Trophoblast cell (in vitro differentiated cells and primary cell): ENCODE data around the gene DIS3L2.

ENCODE experiments used
- DNase-seq, 2 donors: peaks; one replicate each; pipeline ENCODE4 v3.0.0-alpha.2; 2016
- H2AFZ ChIP-seq: 2 replicates; pipeline ENCODE4 v1.6.1; 2013; ENCODE audit warnings: low read length, moderate library complexity, mild to moderate bottlenecking; ENCODE audit not compliant: insufficient read depth, poor library complexity
- H2AK5ac ChIP-seq: 2 replicates; pipeline ENCODE4 v1.6.1; 2013; ENCODE audit warnings: mild to moderate bottlenecking, low read length
- H2BK120ac ChIP-seq: 2 replicates; pipeline ENCODE4 v1.6.1; 2013; ENCODE audit warnings: low read length, mild to moderate bottlenecking, moderate library complexity; ENCODE audit not compliant: insufficient read depth, poor library complexity
- H2BK12ac ChIP-seq: 2 replicates; pipeline ENCODE4 v1.6.1; 2013; ENCODE audit warnings: mild to moderate bottlenecking, low read length, moderate library complexity
- H2BK5ac ChIP-seq: 2 replicates; pipeline ENCODE4 v1.6.1; 2013; ENCODE audit warnings: low read length, low read depth, moderate library complexity, mild to moderate bottlenecking; ENCODE audit not compliant: poor library complexity
- H3K14ac ChIP-seq: 2 replicates; pipeline ENCODE4 v1.6.1; 2013; ENCODE audit warnings: mild to moderate bottlenecking, low read length
- H3K18ac ChIP-seq: 2 replicates; pipeline ENCODE4 v1.6.1; 2013; ENCODE audit warnings: mild to moderate bottlenecking, low read length
- H3K23ac ChIP-seq: 2 replicates; pipeline ENCODE4 v1.6.1; 2013; ENCODE audit warnings: low read length
- H3K27ac ChIP-seq: 2 replicates; pipeline ENCODE4 v1.5.1; 2013; ENCODE audit warnings: low read depth, mild to moderate bottlenecking, inconsistent platforms, low read length, moderate library complexity
- H3K27me3 ChIP-seq: 2 replicates; pipeline ENCODE4 v1.6.1; 2013; ENCODE audit warnings: inconsistent platforms, mild to moderate bottlenecking, low read length, moderate library complexity; ENCODE audit not compliant: insufficient read depth
- H3K36me3 ChIP-seq, 2 experiments: 1 replicate in 1 of 2; 2 replicates in 1 of 2; pipeline ENCODE4 v1.6.1; 2013; ENCODE audit warnings: low read length in 2 of 2, mild to moderate bottlenecking in 2 of 2, moderate library complexity in 1 of 2; ENCODE audit not compliant: insufficient read depth in 2 of 2, control insufficient read depth in 1 of 2
- H3K4ac ChIP-seq: 2 replicates; pipeline ENCODE4 v1.6.1; 2013; ENCODE audit warnings: low read depth, mild to moderate bottlenecking, low read length, moderate library complexity
- H3K4me1 ChIP-seq, 2 experiments: 1 replicate in 1 of 2; 2 replicates in 1 of 2; pipeline ENCODE4 v1.6.1; 2013; ENCODE audit warnings: low read length in 2 of 2, mild to moderate bottlenecking in 2 of 2, moderate library complexity in 1 of 2; ENCODE audit not compliant: insufficient read depth in 2 of 2, control insufficient read depth in 1 of 2
- H3K4me2 ChIP-seq: 2 replicates; pipeline ENCODE4 v1.6.1; 2013; ENCODE audit warnings: inconsistent platforms, mild to moderate bottlenecking, low read length, moderate library complexity
- H3K4me3 ChIP-seq: 2 replicates; pipeline ENCODE4 v1.5.1; 2013; ENCODE audit warnings: mild to moderate bottlenecking, low read depth, low read length, inconsistent platforms
- H3K79me1 ChIP-seq: one replicate; pipeline ENCODE4 v1.6.1; 2013; ENCODE audit warnings: low read length
- H3K79me2 ChIP-seq: 2 replicates; pipeline ENCODE4 v1.6.1; 2013; ENCODE audit warnings: low read length, mild to moderate bottlenecking; ENCODE audit not compliant: control insufficient read depth, insufficient read depth, poor library complexity
- H3K9ac ChIP-seq: 2 replicates; pipeline ENCODE4 v1.6.1; 2013; ENCODE audit warnings: mild to moderate bottlenecking, low read length
- H3K9me3 ChIP-seq: 2 replicates; pipeline ENCODE4 v1.6.1; 2013; ENCODE audit warnings: low read depth, mild to moderate bottlenecking, control low read depth, inconsistent platforms, low read length; ENCODE audit not compliant: insufficient read depth
- H4K12ac ChIP-seq: 2 replicates; pipeline ENCODE4 v1.6.1; 2013; ENCODE audit warnings: low read depth, mild to moderate bottlenecking, low read length, moderate library complexity
- H4K8ac ChIP-seq: 2 replicates; pipeline ENCODE4 v1.6.1; 2013; ENCODE audit warnings: low read depth, mild to moderate bottlenecking, low read length, moderate library complexity
- H4K91ac ChIP-seq: one replicate; pipeline ENCODE4 v1.6.1; 2013; ENCODE audit warnings: low read depth, mild to moderate bottlenecking, low read length, moderate library complexity
- WGBS: extraction: QIAGEN DNeasy Blood & Tissue Kit; methylation state at CpG from one replicate; pipeline ENCODE4 v1.1.7; 2013; ENCODE audit warnings: missing lambda C conversion rate; ENCODE audit not compliant: insufficient read length, insufficient coverage; ENCODE audit errors: extremely low coverage; 5-methylcytosine and 5-hydroxymethylcytosine counted together

Gene DIS3L2

DNA sequence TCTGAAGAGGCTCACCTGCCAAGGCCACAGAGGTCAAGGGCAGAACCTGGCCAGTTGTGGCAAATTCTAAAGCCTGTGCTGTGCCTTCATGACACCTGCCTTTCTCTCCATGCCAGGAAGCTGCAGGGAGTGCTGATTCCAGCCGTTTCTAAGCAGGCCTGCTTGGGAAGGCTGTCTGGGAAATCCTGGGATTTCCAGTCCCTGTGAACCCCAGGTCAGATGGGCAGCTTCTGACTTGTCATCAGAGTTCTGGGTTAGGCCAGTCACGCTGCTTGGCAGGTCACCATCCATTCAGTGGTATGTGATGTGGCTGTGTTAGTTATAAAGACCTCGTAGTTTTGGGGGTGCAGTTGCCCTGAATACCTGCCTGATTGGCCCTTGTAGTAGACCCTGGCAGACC lies 346.3 kb downstream of the DIS3L2 start:
- Histone ChIP-seq H4K8ac (no peak overlapping the region), H2AK5ac (no peak overlapping the region), H4K12ac (no peak overlapping the region), H3K79me2 (no peaks in the 10 kb centered on the region), H3K27ac (no peak overlapping the region), H3K27me3 (no peaks in the 10 kb centered on the region), H3K79me1 (no peaks in the 10 kb centered on the region), H4K91ac (no peak overlapping the region), H3K23ac (no peak overlapping the region), H3K9me3 (peaks cover 3% of the 10 kb centered on the region), H3K4me3 (no peak overlapping the region), H3K4ac (no peak overlapping the region), H2BK12ac (no peak overlapping the region), H3K18ac (no peak overlapping the region), H3K9ac (no peak overlapping the region), H3K36me3 (no peaks in the 10 kb centered on the region), H3K4me1 (no peaks in the 10 kb centered on the region), H3K14ac (no peak overlapping the region), H2AFZ (no peak overlapping the region), H2BK120ac (no peak overlapping the region), H2BK5ac (no peak overlapping the region), H3K4me2 (no peak overlapping the region)
- DNase-seq: no peak
- WGBS: no CpG with 5 or more reads among the region's 3 CpGs

DNA sequence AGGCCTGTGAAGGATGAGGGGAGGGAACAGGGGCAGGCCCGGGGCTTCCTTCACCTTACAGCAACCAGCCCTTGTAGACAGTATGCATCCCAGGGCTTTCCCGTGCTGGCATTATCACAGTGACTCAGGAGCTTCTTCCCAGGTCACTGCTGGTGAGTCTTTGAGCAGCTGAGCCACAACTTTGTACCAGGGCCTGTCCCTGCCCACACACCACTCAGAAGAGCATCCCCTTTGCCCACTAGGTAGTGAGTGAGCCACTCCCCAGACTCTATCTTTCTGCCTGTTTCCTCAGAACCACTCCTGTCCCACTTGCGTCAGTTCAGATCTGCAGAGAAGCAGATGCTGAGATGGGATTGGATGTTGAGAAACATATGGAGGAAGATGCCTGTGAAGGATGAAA lies 347.5 kb downstream of the DIS3L2 start:
- Histone ChIP-seq H3K79me2 (no peaks in the 10 kb centered on the region), H3K23ac (no peak overlapping the region), H2BK12ac (no peak overlapping the region), H2AFZ (no peak overlapping the region), H3K4me2 (no peak overlapping the region), H3K9ac (no peak overlapping the region), H3K27me3 (no peaks in the 10 kb centered on the region), H2BK5ac (no peak overlapping the region), H3K4ac (no peak overlapping the region), H2AK5ac (no peak overlapping the region), H4K8ac (no peak overlapping the region), H3K4me1 (no peaks in the 10 kb centered on the region), H3K4me3 (no peak overlapping the region), H4K12ac (no peak overlapping the region), H3K36me3 (no peaks in the 10 kb centered on the region), H2BK120ac (no peak overlapping the region), H4K91ac (no peak overlapping the region), H3K18ac (no peak overlapping the region), H3K9me3 (peaks cover 6% of the 10 kb centered on the region), H3K14ac (no peak overlapping the region), H3K79me1 (no peaks in the 10 kb centered on the region), H3K27ac (no peak overlapping the region)
- no CpG with 5 or more reads among the region's 3 CpGs for WGBS
- DNase-seq: no peak

DNA sequence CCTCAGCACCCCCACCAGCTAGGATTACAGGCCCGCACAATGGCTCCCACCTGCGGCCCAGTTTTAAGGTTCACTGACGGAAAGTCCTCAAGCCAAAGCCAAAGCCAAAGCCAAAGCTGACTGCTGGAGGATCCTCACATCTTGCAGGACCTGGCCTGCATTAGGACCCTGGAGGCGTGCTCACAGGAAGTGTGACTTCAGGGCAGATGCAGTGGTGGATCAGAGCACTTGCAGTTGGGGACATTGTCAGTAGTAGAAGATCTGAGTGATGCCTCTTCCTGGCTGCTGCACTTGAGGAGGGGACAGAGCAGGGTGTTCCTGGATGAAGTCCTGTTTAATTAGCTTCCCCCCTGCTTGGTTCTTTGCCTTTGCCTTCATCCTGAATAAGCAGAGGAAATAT lies 348.1 kb downstream of the DIS3L2 start:
- no peak overlapping the region for H3K4ac ChIP-seq
- no peaks in the 10 kb centered on the region for H3K79me2 ChIP-seq
- H3K23ac ChIP-seq: no peak overlapping the region
- H3K4me2 ChIP-seq: no peak overlapping the region
- no peak for DNase-seq
- no peak overlapping the region for H3K18ac ChIP-seq
- no peaks in the 10 kb centered on the region for H3K27me3 ChIP-seq
- no peak overlapping the region for H3K27ac ChIP-seq
- no peak overlapping the region for H3K4me3 ChIP-seq
- H4K8ac ChIP-seq: no peak overlapping the region
- peaks cover 3% of the 10 kb centered on the region for H3K9me3 ChIP-seq
- H3K79me1 ChIP-seq: no peaks in the 10 kb centered on the region
- H2BK120ac ChIP-seq: no peak overlapping the region
- no peak overlapping the region for H4K12ac ChIP-seq
- no CpG with 5 or more reads among the region's 4 CpGs for WGBS
- no peak overlapping the region for H4K91ac ChIP-seq
- no peak overlapping the region for H2AK5ac ChIP-seq
- no peak overlapping the region for H2BK12ac ChIP-seq
- no peak overlapping the region for H2BK5ac ChIP-seq
- no peak overlapping the region for H3K14ac ChIP-seq
- no peaks in the 10 kb centered on the region for H3K36me3 ChIP-seq
- H3K9ac ChIP-seq: no peak overlapping the region
- H3K4me1 ChIP-seq: no peaks in the 10 kb centered on the region
- H2AFZ ChIP-seq: no peak overlapping the region

GRCh38 chr2:232310121-232310520 lies 348.6 kb downstream of the DIS3L2 start:
- no peak overlapping the region for H4K91ac ChIP-seq
- H3K79me2 ChIP-seq: no peaks in the 10 kb centered on the region
- H3K4ac ChIP-seq: no peak overlapping the region
- H2BK120ac ChIP-seq: no peak overlapping the region
- no peak overlapping the region for H2AK5ac ChIP-seq
- H3K23ac ChIP-seq: no peak overlapping the region
- no peak overlapping the region for H3K4me2 ChIP-seq
- no CpG with 5 or more reads among the region's 9 CpGs for WGBS
- H3K9me3 ChIP-seq: peaks cover 3% of the 10 kb centered on the region
- no peaks in the 10 kb centered on the region for H3K36me3 ChIP-seq
- no peaks in the 10 kb centered on the region for H3K79me1 ChIP-seq
- no peak overlapping the region for H4K8ac ChIP-seq
- no peak overlapping the region for H4K12ac ChIP-seq
- no peak overlapping the region for H3K27ac ChIP-seq
- H2BK12ac ChIP-seq: no peak overlapping the region
- no peaks in the 10 kb centered on the region for H3K27me3 ChIP-seq
- no peak overlapping the region for H2AFZ ChIP-seq
- H3K4me3 ChIP-seq: no peak overlapping the region
- no peak overlapping the region for H2BK5ac ChIP-seq
- no peak overlapping the region for H3K9ac ChIP-seq
- DNase-seq: no peak
- no peak overlapping the region for H3K14ac ChIP-seq
- H3K18ac ChIP-seq: no peak overlapping the region
- H3K4me1 ChIP-seq: no peaks in the 10 kb centered on the region
